ENCODE measurements around the gene HOXB1. TPM values are rescaled to one million over a fixed set of nuclear protein-coding genes. Genes with fewer than 3 reads are reported as not detected.

HOXB1 gene
- total RNA-seq, result not detected
- long read RNA-seq, result 0 reads

- DNase-seq, result no peak
- no peak for ATAC-seq
- intact Hi-C loops (cut with DNase I), result no loop called here
These were observed at the start of gene HOXB1 for GRCh38 chr17:48530887-48531272. Gene HOXB1, minus strand, starts transcription at chr17:48531011. Its CDS starts 107 bp downstream, at chr17:48530904.

GRCh38 chr17:48579760-48580554 lies 49.1 kb upstream of the HOXB1 start:
- intact Hi-C loops (cut with DNase I), result no loop called here

GRCh38 chr17:48579471-48579759 lies 48.6 kb upstream of the HOXB1 start:
- ATAC-seq (no peak), DNase-seq (no peak)
- intact Hi-C loops (cut with DNase I), result no loop called here

More at GRCh38 chr17:48579760-48580554, 49.1 kb upstream of the HOXB1 start:
- no peak for ATAC-seq
- DNase-seq, result no peak

GRCh38 chr17:48578616-48579470 lies 48.0 kb upstream of the HOXB1 start:
- intact Hi-C loops (cut with DNase I), result no loop called here
- ATAC-seq (peak; percentile 5 to 13), DNase-seq (no peak)

- intact Hi-C loops (cut with DNase I), result no loop called here
- ATAC-seq, result peak; percentile 58 to 70
- peak; percentile 69 for DNase-seq
These were observed 47.3 kb upstream of the HOXB1 start, which contains the start of gene HOXB4 for GRCh38 chr17:48577946-48578615. Gene HOXB4, minus strand, starts transcription at chr17:48578350. Its CDS starts 31 bp downstream, at chr17:48578319.

- no peak for DNase-seq
- ATAC-seq, result peak; percentile 3 to 36
- intact Hi-C loops (cut with DNase I), result no loop called here
These were observed 46.6 kb upstream of the HOXB1 start for GRCh38 chr17:48577330-48577945.

- ATAC-seq (peak; percentile 33 to 78), DNase-seq (no peak)
- intact Hi-C loops (cut with DNase I), result no loop called here
These were observed 45.9 kb upstream of the HOXB1 start for GRCh38 chr17:48576479-48577309.

GRCh38 chr17:48575673-48576478 lies 45.1 kb upstream of the HOXB1 start:
- intact Hi-C loops (cut with DNase I), result no loop called here
- no peak for ATAC-seq
- DNase-seq, result no peak

GRCh38 chr17:48575066-48575582 lies 44.3 kb upstream of the HOXB1 start:
- intact Hi-C loops (cut with DNase I), result no loop called here
- ATAC-seq (no peak), DNase-seq (no peak)

- DNase-seq (no peak), ATAC-seq (no peak)
- intact Hi-C loops (cut with DNase I), result no loop called here
These were observed 43.8 kb upstream of the HOXB1 start for GRCh38 chr17:48574505-48575065.

GRCh38 chr17:48571826-48572417 lies 41.1 kb upstream of the HOXB1 start:
- intact Hi-C loops (cut with DNase I), result no loop called here
- ATAC-seq (no peak), DNase-seq (no peak)

- no peak for DNase-seq
- ATAC-seq, result no peak
- intact Hi-C loops (cut with DNase I), result no loop called here
These were observed 40.4 kb upstream of the HOXB1 start for GRCh38 chr17:48571024-48571818.

GRCh38 chr17:48570325-48571023 lies 39.7 kb upstream of the HOXB1 start:
- intact Hi-C loops (cut with DNase I), result no loop called here
- no peak for DNase-seq
- ATAC-seq, result no peak

GRCh38 chr17:48569674-48570324 lies 39.0 kb upstream of the HOXB1 start:
- intact Hi-C loops (cut with DNase I), result no loop called here
- ATAC-seq (no peak), DNase-seq (no peak)

GRCh38 chr17:48569240-48569582 lies 38.4 kb upstream of the HOXB1 start:
- DNase-seq, result no peak
- ATAC-seq, result no peak
- intact Hi-C loops (cut with DNase I), result no loop called here
